GM19324 (cell line): ENCODE data around the gene ARHGAP28.
"Not testable (repeated sequence)": the region's sequence is repeated elsewhere in the genome, so short reads cannot be mapped to it uniquely, and the experiment has no call there.

Experiments used
- ATAC-seq: cut with Tn5 transposase; IDR thresholded peaks from one replicate; pipeline ENCODE4 v1.9.1; 2021; ENCODE audit warnings: mild to moderate bottlenecking, moderate library complexity; ENCODE audit not compliant: unreplicated experiment, low FRiP score

The ARHGAP28 gene

GRCh38 chr18:6920099-6920955 is 190.8 kb downstream of the ARHGAP28 start:
- no peak for ATAC-seq

GRCh38 chr18:6921571-6921970 is 192.1 kb downstream of the ARHGAP28 start:
- ATAC-seq, result no peak

GRCh38 chr18:6923220-6923619 is 193.7 kb downstream of the ARHGAP28 start:
- ATAC-seq, result no peak

- ATAC-seq, result no peak
Observed at GRCh38 chr18:6927153-6927552, 197.6 kb downstream of the ARHGAP28 start.

GRCh38 chr18:6928359-6928758 is 198.8 kb downstream of the ARHGAP28 start:
- no peak for ATAC-seq

GRCh38 chr18:6929370-6930102 is 200.0 kb downstream of the ARHGAP28 start:
- ATAC-seq, result no peak

GRCh38 chr18:6934859-6935258 is 205.3 kb downstream of the ARHGAP28 start:
- no peak for ATAC-seq

- no peak for ATAC-seq
Observed at GRCh38 chr18:6938003-6938402, 208.5 kb downstream of the ARHGAP28 start.

- not testable (repeated sequence) for ATAC-seq
Observed at GRCh38 chr18:6938403-6938802, 208.9 kb downstream of the ARHGAP28 start.

GRCh38 chr18:6939972-6940371 is 210.5 kb downstream of the ARHGAP28 start:
- ATAC-seq, result no peak

GRCh38 chr18:6940451-6940850 is 210.9 kb downstream of the ARHGAP28 start:
- ATAC-seq, result no peak

GRCh38 chr18:6941996-6942395 is 212.5 kb downstream of the ARHGAP28 start:
- ATAC-seq, result no peak

- no peak for ATAC-seq
Observed at GRCh38 chr18:6942742-6943141, 213.2 kb downstream of the ARHGAP28 start.

GRCh38 chr18:6943143-6943542 is 213.6 kb downstream of the ARHGAP28 start:
- no peak for ATAC-seq

GRCh38 chr18:6947338-6948030 is 218.0 kb downstream of the ARHGAP28 start:
- ATAC-seq, result no peak

GRCh38 chr18:6948281-6949055 is 219.0 kb downstream of the ARHGAP28 start:
- ATAC-seq, result no peak

GRCh38 chr18:6949800-6950586 is 220.5 kb downstream of the ARHGAP28 start:
- ATAC-seq, result no peak

- ATAC-seq, result no peak
Observed at GRCh38 chr18:6950641-6951040, 221.1 kb downstream of the ARHGAP28 start.

- no peak for ATAC-seq
Observed at GRCh38 chr18:6951336-6952090, 222.0 kb downstream of the ARHGAP28 start.
